Osteocyte (in vitro differentiated cells): ENCODE measurements around the gene RNU11. TPM values are rescaled to one million over a fixed set of nuclear protein-coding genes. Genes with fewer than 3 reads are reported as not detected.

Experiments
- DNase-seq: peaks from one replicate; pipeline ENCODE4 v3.0.0; 2021; ENCODE audit warnings: mixed read lengths; ENCODE audit not compliant: unreplicated experiment; ENCODE audit errors: extremely low spot score
- H3K27ac Mint-ChIP-seq: one replicate; pipeline ENCODE4 v1.8.0; 2021; ENCODE audit warnings: mild to moderate bottlenecking, mixed read lengths; ENCODE audit not compliant: unreplicated experiment
- H3K27me3 Mint-ChIP-seq: one replicate; pipeline ENCODE4 v1.8.0; 2021; ENCODE audit warnings: mixed read lengths; ENCODE audit not compliant: unreplicated experiment
- H3K36me3 Mint-ChIP-seq: one replicate; pipeline ENCODE4 v1.8.0; 2021; ENCODE audit warnings: mixed read lengths; ENCODE audit not compliant: unreplicated experiment
- H3K4me1 Mint-ChIP-seq: one replicate; pipeline ENCODE4 v1.8.0; 2021; ENCODE audit warnings: mixed read lengths; ENCODE audit not compliant: unreplicated experiment
- H3K4me3 Mint-ChIP-seq: one replicate; pipeline ENCODE4 v1.8.0; 2021; ENCODE audit warnings: mild to moderate bottlenecking, moderate library complexity, mixed read lengths; ENCODE audit not compliant: unreplicated experiment
- H3K9me3 Mint-ChIP-seq: one replicate; pipeline ENCODE4 v1.8.0; 2021; ENCODE audit warnings: mixed read lengths; ENCODE audit not compliant: unreplicated experiment
- long read RNA-seq: library from polyadenylated mRNA; unstranded; transcript quantifications from one replicate; pipeline ENCODE4 v2.0.0, GENCODE V29; 2021
- total RNA-seq: library from RNA; stranded (reverse); gene quantifications from 2 replicates; pipeline ENCODE4 v1.2.1, GENCODE V29; 2021
- TF ChIP-seq, protein P1 (sequence below): fragments of 200-600 bp; sonication (generic); IDR thresholded peaks from 2 replicates; pipeline ENCODE4 v1.5.0; 2021; ENCODE audit warnings: antibody characterized with exemption, mild to moderate bottlenecking, moderate library complexity

Gene RNU11
- total RNA-seq = not detected in 2 replicates
- long read RNA-seq = 0 reads

GRCh38 chr1:28648474-28649198 lies at the start of gene RNU11:
Gene RNU11 (plus strand): TSS chr1:28648600.
- H3K4me3 Mint-ChIP-seq = peak within 1 kb of the TSS; percentile 75
- no peaks in the 10 kb centered on the region for H3K36me3 Mint-ChIP-seq
- TF ChIP-seq, protein P1, sequence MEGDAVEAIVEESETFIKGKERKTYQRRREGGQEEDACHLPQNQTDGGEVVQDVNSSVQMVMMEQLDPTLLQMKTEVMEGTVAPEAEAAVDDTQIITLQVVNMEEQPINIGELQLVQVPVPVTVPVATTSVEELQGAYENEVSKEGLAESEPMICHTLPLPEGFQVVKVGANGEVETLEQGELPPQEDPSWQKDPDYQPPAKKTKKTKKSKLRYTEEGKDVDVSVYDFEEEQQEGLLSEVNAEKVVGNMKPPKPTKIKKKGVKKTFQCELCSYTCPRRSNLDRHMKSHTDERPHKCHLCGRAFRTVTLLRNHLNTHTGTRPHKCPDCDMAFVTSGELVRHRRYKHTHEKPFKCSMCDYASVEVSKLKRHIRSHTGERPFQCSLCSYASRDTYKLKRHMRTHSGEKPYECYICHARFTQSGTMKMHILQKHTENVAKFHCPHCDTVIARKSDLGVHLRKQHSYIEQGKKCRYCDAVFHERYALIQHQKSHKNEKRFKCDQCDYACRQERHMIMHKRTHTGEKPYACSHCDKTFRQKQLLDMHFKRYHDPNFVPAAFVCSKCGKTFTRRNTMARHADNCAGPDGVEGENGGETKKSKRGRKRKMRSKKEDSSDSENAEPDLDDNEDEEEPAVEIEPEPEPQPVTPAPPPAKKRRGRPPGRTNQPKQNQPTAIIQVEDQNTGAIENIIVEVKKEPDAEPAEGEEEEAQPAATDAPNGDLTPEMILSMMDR = no peak

GRCh38 chr1:28601696-28602095 lies 46.7 kb upstream of the RNU11 start:
- peak; percentile 86 for DNase-seq
- TF ChIP-seq, protein P1 = no peak
- peaks cover 5% of the 10 kb centered on the region for H3K36me3 Mint-ChIP-seq
- H3K9me3 Mint-ChIP-seq = no peaks in the 10 kb centered on the region
- H3K27me3 Mint-ChIP-seq = no peaks in the 10 kb centered on the region
- peaks cover 18% of the 10 kb centered on the region for H3K4me1 Mint-ChIP-seq
- peak overlapping the region; percentile 15 for H3K4me3 Mint-ChIP-seq
- peak overlapping the region; percentile 89 for H3K27ac Mint-ChIP-seq

More at GRCh38 chr1:28648474-28649198, at the start of gene RNU11:
- Mint-ChIP-seq H3K27ac (peak within 1 kb of the TSS; percentile 98), H3K4me1 (peaks cover 24% of the 10 kb centered on the region), H3K9me3 (no peaks in the 10 kb centered on the region), H3K27me3 (no peaks in the 10 kb centered on the region)
- DNase-seq = peak; percentile 94

DNA sequence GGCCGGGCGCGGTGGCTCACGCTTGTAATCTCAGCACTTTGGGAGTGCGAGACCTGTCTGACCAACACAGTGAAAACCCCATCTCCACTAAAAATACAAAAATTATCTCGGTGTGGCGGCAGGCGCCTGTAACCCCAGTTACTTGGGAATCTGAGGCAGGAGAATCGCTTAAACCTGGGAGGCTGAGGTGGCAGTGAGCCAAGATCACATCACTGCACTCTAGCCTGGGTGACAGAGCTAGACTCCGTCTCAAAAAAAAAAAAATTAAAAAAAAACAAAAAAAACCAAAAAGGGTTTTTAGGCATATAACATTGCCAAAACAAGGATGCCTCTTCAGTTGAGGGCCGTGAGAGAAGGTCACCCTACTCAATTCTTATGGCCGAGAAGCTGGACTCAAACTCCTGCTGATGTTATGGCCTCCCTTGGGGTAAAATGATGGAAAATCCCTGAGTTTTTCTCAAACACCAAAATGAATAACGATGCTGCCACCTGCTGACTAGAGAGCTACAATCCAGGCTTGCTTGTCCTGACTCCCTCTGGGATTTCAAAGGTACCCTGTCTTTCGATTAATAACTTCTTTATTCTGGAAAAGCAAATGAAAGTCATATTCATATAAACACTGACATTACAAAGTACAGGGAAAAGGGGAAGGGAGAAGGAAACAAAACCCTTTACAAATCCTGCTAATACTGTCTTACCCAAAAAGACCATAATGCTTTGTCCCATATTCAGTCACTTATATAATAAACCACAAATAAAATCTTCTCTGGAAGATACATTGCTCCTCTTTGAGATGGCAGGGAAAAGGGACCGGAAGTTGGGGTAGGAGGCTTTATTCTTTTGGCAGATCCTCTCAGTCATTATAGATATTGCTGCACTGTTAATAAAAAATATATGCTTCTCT lies 45.6 kb upstream of the RNU11 start:
- H3K27me3 Mint-ChIP-seq = no peaks in the 10 kb centered on the region
- TF ChIP-seq, protein P1 = peak; percentile 82
- H3K9me3 Mint-ChIP-seq = no peaks in the 10 kb centered on the region
- peaks cover 5% of the 10 kb centered on the region for H3K36me3 Mint-ChIP-seq
- DNase-seq = no peak
- peaks cover 18% of the 10 kb centered on the region for H3K4me1 Mint-ChIP-seq
- no peak overlapping the region for H3K4me3 Mint-ChIP-seq
- H3K27ac Mint-ChIP-seq = peak overlapping the region; percentile 89

DNA sequence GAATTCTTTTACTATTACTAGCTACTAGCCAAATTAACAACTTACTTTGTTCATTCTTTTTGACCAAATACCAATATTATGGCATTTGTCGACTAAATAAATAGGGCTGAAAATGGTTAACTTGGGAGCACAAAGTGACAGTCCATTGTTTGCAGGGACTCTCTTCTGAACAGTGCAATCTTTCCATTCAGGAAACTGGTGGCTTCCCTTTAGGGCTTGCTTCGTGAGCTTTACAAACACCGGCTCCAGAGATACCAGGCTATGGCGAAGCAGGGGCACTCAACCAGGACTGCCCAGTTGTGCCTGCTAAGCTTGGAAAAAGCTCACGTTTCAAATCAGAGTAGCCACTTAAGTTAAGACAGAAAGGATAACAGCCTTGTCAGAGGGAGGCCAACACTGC lies 44.0 kb upstream of the RNU11 start:
- H3K27ac Mint-ChIP-seq = no peak overlapping the region
- peaks cover 18% of the 10 kb centered on the region for H3K4me1 Mint-ChIP-seq
- no peak overlapping the region for H3K4me3 Mint-ChIP-seq
- no peaks in the 10 kb centered on the region for H3K27me3 Mint-ChIP-seq
- peaks cover 5% of the 10 kb centered on the region for H3K36me3 Mint-ChIP-seq
- no peaks in the 10 kb centered on the region for H3K9me3 Mint-ChIP-seq
- no peak for DNase-seq
- TF ChIP-seq, protein P1 = no peak

DNA sequence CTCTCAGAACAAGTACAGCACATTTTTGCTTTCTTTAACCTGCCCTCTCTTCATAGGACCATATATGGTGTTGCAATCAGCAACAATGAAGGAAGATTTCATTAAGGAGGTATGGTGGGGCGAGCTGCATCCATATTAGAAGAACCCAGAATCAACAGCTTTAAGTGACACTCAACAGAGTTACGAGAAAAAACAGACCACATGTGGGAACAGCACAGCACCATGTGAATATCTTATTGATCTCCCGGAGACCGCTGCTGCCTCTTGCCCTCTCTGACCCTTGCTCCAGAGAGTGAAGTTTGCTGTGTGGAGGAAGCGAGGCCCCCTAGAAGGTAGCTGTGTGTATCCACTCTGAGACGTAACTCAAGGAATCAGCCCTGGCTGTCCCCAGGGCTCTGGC lies 43.4 kb upstream of the RNU11 start:
- DNase-seq = no peak
- Mint-ChIP-seq H3K27me3 (no peaks in the 10 kb centered on the region), H3K9me3 (no peaks in the 10 kb centered on the region), H3K36me3 (peaks cover 10% of the 10 kb centered on the region), H3K27ac (no peak overlapping the region), H3K4me1 (peaks cover 18% of the 10 kb centered on the region), H3K4me3 (no peak overlapping the region)
- TF ChIP-seq, protein P1 = no peak
